ENCODE results near the gene LMNTD1.
A peak's percentile ranks its signal among the peaks of the same experiment; 100 is the strongest.

The LMNTD1 gene

GRCh38 chr12:25472453-25472852, 80.6 kb downstream of the LMNTD1 start:
- Histone ChIP-seq H3K4me1 (ENCODE audit: control insufficient read depth, insufficient read depth, low read length) (no peaks in the 10 kb centered on the region), H3K27ac (ENCODE audit: extremely low read depth, low read depth, low read length) (no peak overlapping the region), H3K4me3 (ENCODE audit: low read depth, low read length) (no peak overlapping the region), H3K36me3 (ENCODE audit: control insufficient read depth in 2 of 2, insufficient read depth in 1 of 2, low read length in 2 of 2) (no peaks in the 10 kb centered on the region), H3K9me3 (ENCODE audit: control insufficient read depth, insufficient read depth, low read depth, low read length) (no peaks in the 10 kb centered on the region)
- ChIA-PET CTCF (interaction anchor here (0.7 kb wide), 1 partner anchor 1387 kb away, joined by 3 read pairs; no protein-coding TSS in a partner anchor), POLR2A (no interaction called here)
- TF ChIP-seq ZNF473 (tag by site-specific recombination; IDR thresholded peaks at IDR 0.05): no peak
- TF ChIP-seq ATF2 (tag by site-specific recombination; IDR thresholded peaks at IDR 0.05; ENCODE audit: low read depth): peak; percentile 69; the same call in 1 of the 2 replicates

GRCh38 chr12:25469861-25470260, 83.2 kb downstream of the LMNTD1 start:
- H3K4me3 ChIP-seq (ENCODE audit: low read depth, low read length): no peak overlapping the region
- H3K9me3 ChIP-seq (ENCODE audit: control insufficient read depth, insufficient read depth, low read depth, low read length): no peaks in the 10 kb centered on the region
- TF ChIP-seq TRIM28 (IDR thresholded peaks at IDR 0.05; ENCODE audit: borderline replicate concordance, low read length) (no peak), PATZ1 (tag by site-specific recombination; IDR thresholded peaks at IDR 0.05) (no peak), PRDM1 (tag by site-specific recombination; IDR thresholded peaks at IDR 0.05) (no peak), SCRT2 (tag by site-specific recombination; IDR thresholded peaks at IDR 0.05) (no peak), ZNF132 (tag by site-specific recombination; IDR thresholded peaks at IDR 0.05; ENCODE audit: borderline replicate concordance) (no peak), ZNF280D (tag by site-specific recombination; IDR thresholded peaks at IDR 0.05) (no peak), ZNF544 (tag by site-specific recombination; IDR thresholded peaks at IDR 0.05) (no peak), ZBTB21 (tag by site-specific recombination; IDR thresholded peaks at IDR 0.05) (no peak), ZNF792 (tag by site-specific recombination; IDR thresholded peaks at IDR 0.05) (no peak), ZIC2 (tag by site-specific recombination; IDR thresholded peaks at IDR 0.05) (no peak), ZNF473 (tag by site-specific recombination; IDR thresholded peaks at IDR 0.05) (no peak), ZBTB49 (tag by site-specific recombination; IDR thresholded peaks at IDR 0.05; ENCODE audit: low read depth) (no peak), ZBTB44 (tag by site-specific recombination; IDR thresholded peaks at IDR 0.05) (no peak), ZNF423 (tag by site-specific recombination; IDR thresholded peaks at IDR 0.05) (no peak), ZNF514 (tag by site-specific recombination; IDR thresholded peaks at IDR 0.05) (no peak), ZNF521 (tag by site-specific recombination; IDR thresholded peaks at IDR 0.05) (no peak), FEZF1 (tag by site-specific recombination; IDR thresholded peaks at IDR 0.05) (no peak), ZFP69B (tag by site-specific recombination; IDR thresholded peaks at IDR 0.05) (no peak), ZNF639 (tag by site-specific recombination; IDR thresholded peaks at IDR 0.05) (no peak)
- POLR2A ChIA-PET: no interaction called here
- no peaks in the 10 kb centered on the region for H3K36me3 ChIP-seq (ENCODE audit: control insufficient read depth in 2 of 2, insufficient read depth in 1 of 2, low read length in 2 of 2)
- CTCF ChIA-PET: interaction anchor here (0.9 kb wide), 1 partner anchor 548 kb away, joined by 3 read pairs; no protein-coding TSS in a partner anchor
- no peaks in the 10 kb centered on the region for H3K4me1 ChIP-seq (ENCODE audit: control insufficient read depth, insufficient read depth, low read length)
- H3K27ac ChIP-seq (ENCODE audit: extremely low read depth, low read depth, low read length): no peak overlapping the region
